Sigmoid colon (tissue), 7 donors: ENCODE data around the gene CYP26A1. TPM values are rescaled to one million over a fixed set of nuclear protein-coding genes. Genes with fewer than 3 reads are reported as not detected.

Experiments
- DNase-seq: peaks from one replicate; pipeline ENCODE4 v3.0.0-alpha.2; 2019
- H3K27ac ChIP-seq, 4 donors: fragments of 200-600 bp; sonication (generic); one replicate each; pipeline ENCODE4 v1.5.1; 2016 to 2019; ENCODE audit warnings: mild to moderate bottlenecking in 1 of 4
- H3K27me3 ChIP-seq, 3 donors: fragments of 200-600 bp; sonication (generic); one replicate each; pipeline ENCODE4 v1.5.1; 2019; ENCODE audit warnings: mild to moderate bottlenecking in 1 of 3
- H3K36me3 ChIP-seq, 4 donors: fragments of 200-600 bp; sonication (generic); one replicate each; pipeline ENCODE4 v1.5.1; 2016 to 2019
- H3K4me1 ChIP-seq, 4 donors: fragments of 200-600 bp; sonication (generic); one replicate each; pipeline ENCODE4 v1.5.1; 2017 to 2019
- H3K4me3 ChIP-seq, 4 donors: fragments of 200-600 bp; sonication (generic); one replicate each; pipeline ENCODE4 v1.5.1; 2017 to 2019; ENCODE audit warnings: mild to moderate bottlenecking in 2 of 4, moderate library complexity in 1 of 4
- H3K9me3 ChIP-seq, 4 donors: fragments of 200-600 bp in 3 of 4; sonication (generic) in 3 of 4; one replicate each; pipeline versions ENCODE4 v1.5.1 to v1.6.1; 2013 to 2019
- EP300 ChIP-seq, 4 donors: sonication (generic); formaldehyde crosslinking; IDR thresholded peaks; one replicate each; pipeline ENCODE4 v1.6.1; 2017; ENCODE audit warnings: antibody characterized with exemption in 4 of 4
- POLR2A ChIP-seq, 2 donors: fragments of 450-650 bp; IDR thresholded peaks; one replicate each; pipeline ENCODE4 v1.6.1; 2016; ENCODE audit warnings: antibody characterized with exemption in 2 of 2, mild to moderate bottlenecking in 2 of 2, moderate library complexity in 2 of 2
- POLR2AphosphoS5 ChIP-seq, 4 donors: sonication (generic); formaldehyde crosslinking; IDR thresholded peaks; one replicate each; pipeline ENCODE4 v1.6.1; 2017; ENCODE audit warnings: antibody characterized with exemption in 4 of 4
- WGBS, 2 donors: extraction: QIAGEN DNeasy Blood & Tissue Kit; methylation state at CpG; one replicate each; pipeline ENCODE4 v1.1.7; 2013; 5-methylcytosine and 5-hydroxymethylcytosine counted together
- intact Hi-C: fragments of 100-400 bp; cut with DNase I; formaldehyde crosslinking; loops from one replicate; pipeline ENCODE4 v1.15.1; 2023
- polyA plus RNA-seq, 3 donors: library from polyadenylated mRNA; stranded (reverse); fragments of 200-250 nt; gene quantifications; one replicate each; pipeline ENCODE4 v1.2.3, GENCODE V29; 2013
- total RNA-seq, 4 donors: library from RNA; depleted of rRNA; stranded (reverse); fragments of >200 nt; gene quantifications; one replicate each; pipeline ENCODE4 v1.1.0, GENCODE V29; 2016
- TF ChIP-seq, protein P1 (sequence below), 4 experiments: fragments of 450-650 bp in 3 of 4; fragments of 200-600 bp in 1 of 4; IDR thresholded peaks; one replicate each; pipeline ENCODE4 v1.5.1; 2016 to 2019; ENCODE audit warnings: antibody characterized with exemption in 4 of 4, mild to moderate bottlenecking in 3 of 4, moderate library complexity in 2 of 4
- donor health status: healthy with polysubstance abuse.
- donor health status: Bipolar disorder and iron deficiency.
- donor health status: healthy.

CYP26A1 gene
- total and polyA plus RNA-seq, 7 donors: not detected

- Histone ChIP-seq H3K27me3 (peaks cover 43 to 95% (median 76%) of the 10 kb centered on the region in 3 donors), H3K36me3 (no peaks in the 10 kb centered on the region), H3K9me3 (no peaks in the 10 kb centered on the region), H3K27ac (no peak overlapping the region), H3K4me3 (peak overlapping the region in 3 of 4 donors; percentile 7 to 44 (median 38)), H3K4me1 (peaks cover 0 to 50% (median 43%) of the 10 kb centered on the region in 4 donors)
- WGBS, 2 donors: 2 to 5% methylated on average over 34 of the region's 34 CpGs
- TF ChIP-seq EP300 (IDR thresholded peaks at IDR 0.05): no peak
- TF ChIP-seq, protein P1, sequence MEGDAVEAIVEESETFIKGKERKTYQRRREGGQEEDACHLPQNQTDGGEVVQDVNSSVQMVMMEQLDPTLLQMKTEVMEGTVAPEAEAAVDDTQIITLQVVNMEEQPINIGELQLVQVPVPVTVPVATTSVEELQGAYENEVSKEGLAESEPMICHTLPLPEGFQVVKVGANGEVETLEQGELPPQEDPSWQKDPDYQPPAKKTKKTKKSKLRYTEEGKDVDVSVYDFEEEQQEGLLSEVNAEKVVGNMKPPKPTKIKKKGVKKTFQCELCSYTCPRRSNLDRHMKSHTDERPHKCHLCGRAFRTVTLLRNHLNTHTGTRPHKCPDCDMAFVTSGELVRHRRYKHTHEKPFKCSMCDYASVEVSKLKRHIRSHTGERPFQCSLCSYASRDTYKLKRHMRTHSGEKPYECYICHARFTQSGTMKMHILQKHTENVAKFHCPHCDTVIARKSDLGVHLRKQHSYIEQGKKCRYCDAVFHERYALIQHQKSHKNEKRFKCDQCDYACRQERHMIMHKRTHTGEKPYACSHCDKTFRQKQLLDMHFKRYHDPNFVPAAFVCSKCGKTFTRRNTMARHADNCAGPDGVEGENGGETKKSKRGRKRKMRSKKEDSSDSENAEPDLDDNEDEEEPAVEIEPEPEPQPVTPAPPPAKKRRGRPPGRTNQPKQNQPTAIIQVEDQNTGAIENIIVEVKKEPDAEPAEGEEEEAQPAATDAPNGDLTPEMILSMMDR (IDR thresholded peaks at IDR 0.05): no peak
- TF ChIP-seq POLR2AphosphoS5 (IDR thresholded peaks at IDR 0.05): no peak
- no peak for TF ChIP-seq POLR2A (IDR thresholded peaks at IDR 0.05)
- intact Hi-C loops: no loop called here
- no peak for DNase-seq
Measured at GRCh38 chr10:93072713-93073538, 767 bp upstream of the CYP26A1 start.

- intact Hi-C loops: no loop called here
- Histone ChIP-seq H3K27me3 (peaks cover 34 to 95% (median 64%) of the 10 kb centered on the region in 3 donors), H3K36me3 (no peaks in the 10 kb centered on the region), H3K27ac (no peak overlapping the region), H3K4me3 (peak overlapping the region in 3 of 4 donors; percentile 7 to 44 (median 38)), H3K4me1 (peaks cover 0 to 38% (median 36%) of the 10 kb centered on the region in 4 donors), H3K9me3 (no peaks in the 10 kb centered on the region)
- no peak for DNase-seq
- TF ChIP-seq POLR2A (IDR thresholded peaks at IDR 0.05) (no peak), EP300 (IDR thresholded peaks at IDR 0.05) (no peak), POLR2AphosphoS5 (IDR thresholded peaks at IDR 0.05) (no peak)
- TF ChIP-seq, protein P1 (IDR thresholded peaks at IDR 0.05): no peak
- 1 to 2% methylated on average over 40 of the region's 40 CpGs for WGBS, 2 donors
Measured at GRCh38 chr10:93074147-93074596, 479 bp downstream of the CYP26A1 start.

GRCh38 chr10:93074597-93075368 is 1.1 kb downstream of the CYP26A1 start:
- 3 to 9% methylated on average over 67 of the region's 67 CpGs for WGBS, 2 donors
- Histone ChIP-seq H3K27me3 (peaks cover 34 to 94% (median 59%) of the 10 kb centered on the region in 3 donors), H3K4me3 (no peak overlapping the region), H3K27ac (no peak overlapping the region), H3K4me1 (peaks cover 0 to 38% (median 36%) of the 10 kb centered on the region in 4 donors), H3K9me3 (no peaks in the 10 kb centered on the region), H3K36me3 (no peaks in the 10 kb centered on the region)
- intact Hi-C loops: no loop called here
- TF ChIP-seq, protein P1 (IDR thresholded peaks at IDR 0.05): no peak
- TF ChIP-seq EP300 (IDR thresholded peaks at IDR 0.05): no peak
- no peak for TF ChIP-seq POLR2A (IDR thresholded peaks at IDR 0.05)
- TF ChIP-seq POLR2AphosphoS5 (IDR thresholded peaks at IDR 0.05): no peak
- DNase-seq: no peak

DNA sequence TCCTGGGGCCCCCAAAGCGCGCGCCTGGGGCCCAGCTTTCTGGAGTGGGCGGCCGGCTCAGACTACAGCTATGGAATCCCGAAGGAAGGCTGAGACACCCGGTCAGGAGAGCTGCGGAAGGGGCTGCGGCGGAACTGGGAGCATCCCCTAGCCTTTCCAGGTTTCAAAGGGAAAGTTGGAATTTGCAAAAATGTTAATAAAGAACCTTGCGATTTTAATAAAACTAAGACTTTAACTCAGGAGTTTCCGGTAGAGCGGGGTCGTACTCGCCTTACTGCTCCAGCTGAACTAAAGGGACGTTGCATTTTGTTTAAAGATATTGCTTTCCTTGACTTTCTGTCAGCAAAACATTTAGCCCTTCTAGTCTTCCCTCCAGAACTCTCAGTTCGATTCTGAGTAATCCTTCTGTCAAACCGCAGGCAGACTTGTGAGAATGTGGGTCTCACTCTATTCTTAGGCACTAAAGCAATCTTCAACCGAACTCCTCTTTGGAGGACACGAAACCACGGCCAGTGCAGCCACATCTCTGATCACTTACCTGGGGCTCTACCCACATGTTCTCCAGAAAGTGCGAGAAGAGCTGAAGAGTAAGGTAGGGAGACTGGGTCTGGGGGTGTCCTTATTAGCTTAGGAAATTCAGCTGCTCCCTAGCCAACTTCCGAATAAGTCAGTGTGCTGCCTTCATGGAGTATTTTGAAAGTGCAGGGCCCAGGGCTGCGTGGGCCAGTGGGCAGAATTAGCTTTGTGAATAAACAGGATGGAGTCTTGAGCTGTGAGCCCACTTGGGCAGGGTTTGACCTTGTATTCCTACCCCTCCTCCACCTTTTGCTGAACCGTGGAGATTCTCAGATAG is 1.9 kb downstream of the CYP26A1 start:
- no peak overlapping the region for H3K27ac ChIP-seq
- H3K4me3 ChIP-seq: no peak overlapping the region
- TF ChIP-seq, protein P1 (IDR thresholded peaks at IDR 0.05): no peak
- TF ChIP-seq POLR2AphosphoS5 (IDR thresholded peaks at IDR 0.05): no peak
- no peak for TF ChIP-seq POLR2A (IDR thresholded peaks at IDR 0.05)
- no peak for TF ChIP-seq EP300 (IDR thresholded peaks at IDR 0.05)
- H3K9me3 ChIP-seq: no peaks in the 10 kb centered on the region
- H3K4me1 ChIP-seq: peaks cover 0 to 38% (median 38%) of the 10 kb centered on the region in 4 donors
- H3K27me3 ChIP-seq: peaks cover 34 to 90% (median 57%) of the 10 kb centered on the region in 3 donors
- intact Hi-C loops: no loop called here
- 20 to 24% methylated on average over 25 of the region's 25 CpGs for WGBS, 2 donors
- H3K36me3 ChIP-seq: no peaks in the 10 kb centered on the region
- no peak for DNase-seq
